Stimulated activated CD8-positive, alpha-beta memory T cell treated with anti-CD3 and anti-CD28 coated beads, Interleukin-15, amount 100 ng/mL, for 1 hour (primary cell): ENCODE measurements around the gene RBM19.
"Not testable (repeated sequence)": the region's sequence is repeated elsewhere in the genome, so short reads cannot be mapped to it uniquely, and the experiment has no call there.

ENCODE experiments used
- DNase-seq: peaks from one replicate; pipeline ENCODE4 v3.0.0-alpha.2; 2020; ENCODE audit warnings: low read depth

Gene RBM19

DNA sequence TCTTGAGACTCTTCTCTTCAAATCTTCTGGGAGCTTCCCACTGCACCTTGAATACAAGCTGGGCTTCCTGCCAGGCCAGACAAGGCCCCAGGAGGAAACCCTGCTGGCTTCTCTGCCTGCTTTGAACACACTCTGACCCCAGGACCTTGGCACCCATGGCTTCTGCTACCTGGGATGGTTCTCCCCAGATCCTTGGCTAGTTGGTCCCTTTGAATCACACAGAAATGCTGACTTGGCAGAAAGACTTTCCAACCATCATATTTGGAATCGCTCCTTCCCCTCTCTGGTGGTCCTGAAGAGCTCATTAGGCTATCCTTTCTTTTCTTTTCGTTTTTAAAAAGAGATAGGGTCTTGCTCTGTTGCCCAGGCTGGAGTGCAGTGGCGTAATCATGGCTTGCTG, 132.7 kb downstream of the RBM19 start:
- no peak for DNase-seq

- no peak for DNase-seq
Observed at GRCh38 chr12:113831476-113831875, 134.6 kb downstream of the RBM19 start.

DNA sequence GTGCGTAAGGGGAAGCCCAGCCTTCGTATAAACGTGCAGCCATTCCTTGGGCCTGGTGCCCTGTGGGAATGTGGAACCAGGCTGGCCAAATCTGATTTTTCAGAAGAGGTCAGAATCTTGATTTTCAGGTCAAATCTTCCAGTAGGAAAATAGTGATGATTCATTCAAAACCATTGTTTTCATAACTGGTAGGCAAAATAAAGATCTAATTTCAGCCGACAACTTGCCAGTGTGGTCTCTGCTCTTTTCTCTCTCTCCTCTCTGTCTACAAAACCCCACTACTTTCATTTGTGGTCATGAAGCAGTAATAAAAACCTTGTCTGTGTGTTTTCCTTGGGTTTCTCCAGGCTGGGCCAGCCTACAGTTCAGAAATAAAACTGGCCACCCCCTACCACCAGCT, 135.1 kb downstream of the RBM19 start:
- no peak for DNase-seq

DNA sequence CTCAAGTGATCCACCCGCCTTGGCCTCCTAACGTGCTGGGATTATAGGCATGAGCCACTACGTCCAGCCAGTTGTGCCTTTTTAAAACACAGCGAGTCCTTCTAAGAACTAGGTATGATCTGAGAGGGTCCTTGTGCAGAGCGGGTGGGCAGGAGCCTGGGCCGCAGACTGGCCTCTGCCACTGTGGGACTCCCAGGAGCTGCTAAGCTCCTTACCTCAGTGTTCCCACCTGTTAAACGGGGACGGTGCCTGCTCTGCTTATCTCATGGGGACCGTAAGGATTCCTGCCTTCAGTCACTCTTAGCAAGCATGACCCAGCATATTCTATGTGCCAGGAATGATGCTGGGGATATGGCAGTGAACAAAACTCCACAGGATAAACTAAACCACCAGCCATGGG, 136.9 kb downstream of the RBM19 start:
- no peak for DNase-seq

DNA sequence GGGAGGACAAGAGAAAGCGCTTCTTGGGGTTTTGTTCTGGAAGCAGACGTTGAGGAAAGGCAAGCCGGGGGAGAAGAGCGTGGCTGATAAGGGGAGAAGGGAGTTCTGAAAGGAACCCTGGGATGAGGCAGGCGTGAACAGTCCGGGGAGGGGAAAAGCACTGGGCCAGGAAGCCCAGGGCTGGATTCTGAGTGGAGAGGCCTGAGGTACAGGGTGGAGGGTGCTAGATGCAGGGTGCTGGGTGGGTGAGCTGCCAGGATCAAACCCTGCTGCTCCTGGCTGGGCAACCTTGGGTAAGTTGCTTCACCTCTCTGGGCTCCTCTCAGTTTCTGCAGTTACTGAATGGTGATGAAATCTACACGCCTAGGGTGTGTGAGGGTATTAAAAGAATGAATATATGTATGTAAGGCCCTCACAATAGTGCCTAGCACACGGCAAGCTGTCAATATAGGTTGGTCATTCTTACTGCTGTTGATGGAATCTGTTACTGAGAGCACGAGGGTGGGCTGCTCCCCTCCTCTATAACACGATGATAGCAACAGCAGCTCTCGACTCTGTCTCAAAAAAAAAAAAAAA, 138.5 kb downstream of the RBM19 start:
- DNase-seq, result no peak

DNA sequence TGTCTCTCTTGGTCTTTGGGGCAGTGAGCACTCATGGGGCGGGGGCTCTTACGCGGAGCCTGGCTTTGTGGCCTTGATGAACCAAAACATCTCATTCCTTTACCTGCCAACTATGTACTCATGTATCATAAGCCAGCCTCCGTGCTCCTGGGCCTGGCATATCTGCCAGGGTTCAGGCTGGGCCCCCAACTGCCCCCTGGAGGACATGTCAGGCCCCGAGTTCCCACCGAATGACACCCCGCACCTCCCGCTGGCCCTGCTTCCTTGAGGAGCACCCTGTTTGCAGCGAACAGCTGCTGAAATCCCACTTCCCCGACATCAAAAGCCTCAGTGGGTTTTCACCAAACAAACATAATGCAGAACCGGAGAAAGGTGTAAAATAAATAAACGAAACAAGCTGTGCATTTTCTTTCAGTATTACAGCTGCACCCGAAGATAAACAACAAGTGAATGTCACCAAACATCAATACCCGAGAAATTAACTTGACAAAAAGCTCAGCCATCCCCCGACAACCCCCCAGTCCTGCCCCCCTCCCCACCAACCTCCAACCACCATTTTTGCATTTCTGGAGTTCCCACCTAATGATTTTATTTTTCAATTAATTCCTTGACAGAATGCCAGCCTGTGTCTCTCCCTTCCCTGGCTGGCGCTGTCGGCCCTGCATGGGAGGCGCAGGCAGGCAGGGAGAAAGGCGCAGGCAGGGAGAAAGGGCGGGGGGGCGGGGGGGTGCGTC, 139.2 kb downstream of the RBM19 start:
- DNase-seq, result no peak

GRCh38 chr12:113825705-113826104, 140.4 kb downstream of the RBM19 start:
- no peak for DNase-seq

DNA sequence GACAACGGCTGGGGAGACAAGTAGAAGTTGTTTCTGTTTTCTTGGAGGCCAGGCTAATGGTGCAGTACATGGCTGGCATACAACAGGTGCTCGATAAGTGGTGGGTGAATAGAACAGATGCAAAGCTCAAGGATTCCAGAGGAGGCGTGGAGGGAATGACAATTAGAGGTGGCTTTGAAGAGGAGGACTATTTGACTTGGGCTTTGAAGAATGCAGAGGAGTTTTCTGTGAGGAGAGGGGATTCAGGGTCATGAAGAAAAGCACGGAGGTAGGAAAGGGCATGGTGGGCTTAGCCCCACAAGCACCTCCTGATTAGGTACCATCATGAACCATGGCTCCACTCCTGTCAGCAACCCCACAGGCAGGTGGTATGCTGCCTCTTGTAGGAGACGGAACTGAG, 142.3 kb downstream of the RBM19 start:
- DNase-seq, result no peak

DNA sequence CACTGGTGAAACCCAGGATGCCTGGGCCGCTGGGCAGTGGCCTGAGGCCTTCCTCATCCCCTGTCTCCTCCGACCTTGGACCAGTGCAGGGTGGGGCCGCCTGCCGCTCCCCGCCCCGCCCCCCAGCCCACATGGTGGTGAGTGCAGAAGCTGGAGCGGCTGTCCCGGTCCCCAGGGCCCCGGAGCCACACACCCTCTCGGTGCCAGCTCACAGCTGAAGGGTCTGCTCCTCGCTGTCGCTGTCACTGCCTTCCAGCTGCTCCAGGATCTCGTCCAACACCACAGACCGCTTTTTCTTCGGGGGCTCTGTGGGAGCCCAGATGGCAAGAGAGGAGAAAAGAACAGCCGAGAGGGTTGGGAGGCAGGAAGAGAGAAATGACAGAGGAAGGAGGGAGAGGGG, 143.1 kb downstream of the RBM19 start:
- no peak for DNase-seq

DNA sequence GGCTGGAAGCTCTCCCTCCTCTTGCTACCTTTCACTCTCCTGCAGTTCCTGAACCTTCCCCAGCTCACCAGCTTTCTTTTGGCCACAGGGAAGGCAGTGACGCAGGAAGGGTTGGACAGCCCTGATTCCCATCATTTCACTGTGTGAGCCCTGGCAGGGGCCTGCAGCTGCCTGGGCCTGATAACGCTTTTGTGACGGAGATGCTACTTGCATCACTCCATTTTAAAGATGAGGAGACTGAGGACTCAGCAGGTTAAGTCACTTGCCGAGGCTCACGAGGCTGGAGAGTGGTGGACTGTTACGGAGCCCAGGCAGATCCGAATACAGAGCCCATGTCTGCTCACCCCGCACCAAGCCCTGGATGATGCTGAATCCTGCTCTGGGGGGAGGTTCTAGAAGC, 145.3 kb downstream of the RBM19 start:
- no peak for DNase-seq

DNA sequence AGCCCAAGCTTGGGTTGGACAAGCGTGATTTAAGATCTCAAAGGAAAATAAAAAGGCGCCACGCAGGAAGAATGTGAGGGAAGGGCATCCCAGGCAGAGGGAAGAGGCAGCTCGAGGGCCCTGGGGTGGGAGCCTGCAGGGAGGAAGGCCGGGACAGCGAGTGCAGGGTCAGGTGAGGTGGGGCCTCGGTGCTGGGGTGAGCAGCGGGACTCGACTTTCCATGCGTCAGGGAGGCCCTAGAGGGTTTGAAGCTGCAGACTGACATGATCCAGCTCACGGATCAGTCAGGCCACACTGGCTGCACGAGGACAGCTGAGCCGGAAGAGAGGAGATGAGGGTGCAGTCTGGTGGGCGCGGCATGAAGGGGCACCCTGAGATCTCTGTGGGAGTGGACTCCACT, 145.8 kb downstream of the RBM19 start:
- DNase-seq, result no peak

- no peak for DNase-seq
Observed at GRCh38 chr12:113819495-113819894, 146.6 kb downstream of the RBM19 start.

- no peak for DNase-seq
Observed at GRCh38 chr12:113818833-113819232, 147.3 kb downstream of the RBM19 start.

- no peak for DNase-seq
Observed at GRCh38 chr12:113818283-113818682, 147.8 kb downstream of the RBM19 start.

- DNase-seq, result no peak
Observed at GRCh38 chr12:113816866-113817265, 149.3 kb downstream of the RBM19 start.

DNA sequence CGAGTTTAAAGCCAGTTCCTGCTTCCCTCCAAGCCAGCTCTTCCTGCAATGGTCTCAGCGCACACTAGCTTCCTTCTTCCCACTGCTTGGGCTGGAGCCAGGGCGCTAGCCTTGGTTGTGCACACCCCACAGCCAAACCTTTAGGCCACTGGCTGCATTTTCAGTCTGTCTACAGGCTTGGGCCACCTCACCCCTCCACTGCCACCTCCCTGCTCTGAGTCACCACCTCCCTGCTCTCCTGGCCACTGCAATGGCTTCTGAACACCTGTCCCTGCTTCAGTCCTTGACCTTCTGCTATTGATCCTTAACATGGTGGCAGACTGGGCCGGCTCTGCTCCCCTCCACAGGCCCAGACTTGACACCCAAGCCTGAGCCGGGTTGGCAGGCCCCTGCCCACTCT, 151.1 kb downstream of the RBM19 start:
- DNase-seq, result no peak

DNA sequence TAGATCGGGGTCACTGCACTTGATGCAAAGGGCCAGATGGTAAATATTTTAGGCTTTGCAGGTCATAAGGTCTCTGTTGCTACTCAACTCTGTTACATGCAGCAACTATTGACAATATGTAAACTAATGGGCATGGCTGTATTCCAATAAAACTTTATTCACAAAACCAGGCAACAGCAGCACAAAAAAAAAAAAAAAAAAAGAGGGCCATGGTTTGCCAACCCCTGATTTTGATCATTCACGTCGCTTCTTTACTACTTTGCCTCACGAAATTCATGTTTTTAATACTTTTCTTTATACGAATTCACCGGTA, 152.9 kb downstream of the RBM19 start:
- no peak for DNase-seq

DNA sequence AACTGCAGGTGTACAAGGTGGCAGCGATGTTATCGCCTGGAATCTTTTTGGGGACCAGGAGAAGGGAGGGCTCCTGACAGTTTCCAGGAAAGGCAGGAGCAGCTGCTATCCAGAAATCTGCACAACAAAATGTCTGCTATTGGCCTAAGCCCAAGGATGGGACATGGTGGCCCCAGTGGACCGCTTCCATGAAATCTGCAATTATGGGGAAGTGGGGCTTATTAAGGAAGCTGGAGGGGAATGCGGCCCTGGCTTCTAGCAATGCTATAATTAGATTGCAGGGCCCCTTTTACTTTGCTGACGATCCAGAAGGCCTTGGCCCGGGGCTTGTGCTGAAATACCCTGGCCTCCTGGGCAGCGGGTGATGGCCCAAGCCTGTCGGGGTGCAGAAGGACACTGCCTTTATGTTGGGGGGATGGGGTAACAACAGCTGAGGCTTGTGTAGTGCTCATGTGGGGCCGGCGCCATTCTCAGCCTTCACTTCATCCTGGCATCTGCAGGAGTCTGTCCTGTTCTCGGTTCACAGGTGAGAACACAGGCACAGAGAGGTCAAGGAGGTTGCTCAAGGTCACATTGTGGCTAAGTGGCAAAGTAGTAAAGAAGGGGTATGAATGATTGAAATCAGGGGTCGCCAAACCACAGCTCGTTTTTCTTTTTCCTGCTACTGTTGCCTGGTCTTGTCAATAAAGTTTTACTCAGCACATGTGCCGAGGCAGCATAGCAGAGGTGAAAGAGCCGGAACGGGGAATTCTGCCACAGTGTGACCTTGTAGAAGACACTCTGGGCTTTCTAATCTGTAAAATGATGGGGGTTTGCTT, 153.5 kb downstream of the RBM19 start:
- no peak for DNase-seq

DNA sequence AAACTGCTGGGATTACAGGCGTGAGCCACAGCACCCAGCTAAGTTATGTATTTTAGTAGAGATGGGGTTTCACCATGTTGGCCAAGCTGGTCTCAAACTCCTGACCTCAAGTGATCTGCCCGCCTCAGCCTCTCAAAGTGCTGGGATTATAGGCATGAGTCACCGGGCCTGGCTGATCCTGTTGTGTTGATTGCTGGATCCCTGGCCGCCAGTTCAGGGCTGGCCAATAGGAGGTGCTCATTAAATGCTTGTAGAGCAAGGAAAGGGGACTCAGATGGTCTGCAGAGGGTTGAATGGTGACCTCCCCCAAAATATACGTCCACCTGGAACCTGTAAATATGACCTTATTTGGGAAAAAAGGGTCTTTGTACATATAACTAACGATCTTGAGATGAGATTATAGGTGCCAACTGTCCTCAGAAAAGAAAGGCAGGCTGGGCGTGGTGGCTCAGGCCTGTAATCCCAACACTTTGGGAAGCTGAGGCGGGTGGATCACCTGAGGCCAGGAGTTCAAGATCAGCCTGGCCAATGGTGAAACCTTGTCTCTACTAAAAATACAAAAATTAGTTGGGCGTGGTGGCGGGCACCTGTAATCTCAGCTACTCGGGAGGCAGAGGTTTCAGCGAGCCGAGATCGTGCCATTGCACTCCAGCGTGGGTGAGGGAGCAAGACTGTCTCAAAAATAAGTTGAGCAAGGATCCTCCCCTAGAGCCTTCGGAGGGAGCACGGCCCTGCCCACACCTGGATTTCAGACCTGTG, 156.5 kb downstream of the RBM19 start:
- not testable (repeated sequence) for DNase-seq

GRCh38 chr12:113808095-113808951, 157.8 kb downstream of the RBM19 start:
- DNase-seq, result no peak

DNA sequence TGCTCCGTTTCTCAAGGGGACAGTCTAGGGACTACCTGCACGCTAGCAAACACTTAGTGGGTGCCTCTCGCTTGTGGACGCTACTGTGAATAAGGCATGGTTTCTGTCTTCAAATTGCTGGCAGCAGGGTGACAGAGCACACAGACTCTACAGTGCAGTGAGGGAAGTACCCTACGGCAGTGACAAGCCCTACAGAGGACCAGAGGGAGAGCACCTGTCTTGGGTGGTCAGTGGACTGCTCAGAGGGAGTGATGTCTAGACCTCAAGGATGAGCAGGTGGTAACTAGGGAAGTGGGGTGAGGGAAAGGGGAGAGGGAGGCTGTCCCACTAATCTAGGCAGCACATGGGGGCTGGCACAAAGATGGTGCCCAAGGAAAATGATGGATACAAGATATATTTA, 160.5 kb downstream of the RBM19 start:
- DNase-seq, result no peak
